ENCODE measurements around the gene COG8.

GRCh38 chr16:69334696-69335095 is 4.7 kb downstream of the COG8 start:
- TF ChIP-seq, protein P1, sequence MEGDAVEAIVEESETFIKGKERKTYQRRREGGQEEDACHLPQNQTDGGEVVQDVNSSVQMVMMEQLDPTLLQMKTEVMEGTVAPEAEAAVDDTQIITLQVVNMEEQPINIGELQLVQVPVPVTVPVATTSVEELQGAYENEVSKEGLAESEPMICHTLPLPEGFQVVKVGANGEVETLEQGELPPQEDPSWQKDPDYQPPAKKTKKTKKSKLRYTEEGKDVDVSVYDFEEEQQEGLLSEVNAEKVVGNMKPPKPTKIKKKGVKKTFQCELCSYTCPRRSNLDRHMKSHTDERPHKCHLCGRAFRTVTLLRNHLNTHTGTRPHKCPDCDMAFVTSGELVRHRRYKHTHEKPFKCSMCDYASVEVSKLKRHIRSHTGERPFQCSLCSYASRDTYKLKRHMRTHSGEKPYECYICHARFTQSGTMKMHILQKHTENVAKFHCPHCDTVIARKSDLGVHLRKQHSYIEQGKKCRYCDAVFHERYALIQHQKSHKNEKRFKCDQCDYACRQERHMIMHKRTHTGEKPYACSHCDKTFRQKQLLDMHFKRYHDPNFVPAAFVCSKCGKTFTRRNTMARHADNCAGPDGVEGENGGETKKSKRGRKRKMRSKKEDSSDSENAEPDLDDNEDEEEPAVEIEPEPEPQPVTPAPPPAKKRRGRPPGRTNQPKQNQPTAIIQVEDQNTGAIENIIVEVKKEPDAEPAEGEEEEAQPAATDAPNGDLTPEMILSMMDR (IDR thresholded peaks at IDR 0.05): no peak
- no peak for TF ChIP-seq POLR2A (IDR thresholded peaks at IDR 0.05)
